IPS-11a (cell line): ENCODE measurements around the gene CAPN15.

Experiments used
- H3K4me3 ChIP-seq: one replicate; pipeline ENCODE4 v1.5.1; 2013; ENCODE audit warnings: low read depth, low read length, control low read depth

Gene CAPN15

GRCh38 chr16:560204-560700 is 32.7 kb downstream of the CAPN15 start, which contains the start of gene PRR35:
Gene PRR35, plus strand, starts transcription at chr16:560394. Its CDS starts 2,901 bp downstream, at chr16:563295.
- no peak within 1 kb of the TSS for H3K4me3 ChIP-seq

GRCh38 chr16:560701-561412 is 33.3 kb downstream of the CAPN15 start:
- H3K4me3 ChIP-seq: no peak overlapping the region

- H3K4me3 ChIP-seq: no peak overlapping the region
Measured at GRCh38 chr16:561413-561794, 33.9 kb downstream of the CAPN15 start.

DNA sequence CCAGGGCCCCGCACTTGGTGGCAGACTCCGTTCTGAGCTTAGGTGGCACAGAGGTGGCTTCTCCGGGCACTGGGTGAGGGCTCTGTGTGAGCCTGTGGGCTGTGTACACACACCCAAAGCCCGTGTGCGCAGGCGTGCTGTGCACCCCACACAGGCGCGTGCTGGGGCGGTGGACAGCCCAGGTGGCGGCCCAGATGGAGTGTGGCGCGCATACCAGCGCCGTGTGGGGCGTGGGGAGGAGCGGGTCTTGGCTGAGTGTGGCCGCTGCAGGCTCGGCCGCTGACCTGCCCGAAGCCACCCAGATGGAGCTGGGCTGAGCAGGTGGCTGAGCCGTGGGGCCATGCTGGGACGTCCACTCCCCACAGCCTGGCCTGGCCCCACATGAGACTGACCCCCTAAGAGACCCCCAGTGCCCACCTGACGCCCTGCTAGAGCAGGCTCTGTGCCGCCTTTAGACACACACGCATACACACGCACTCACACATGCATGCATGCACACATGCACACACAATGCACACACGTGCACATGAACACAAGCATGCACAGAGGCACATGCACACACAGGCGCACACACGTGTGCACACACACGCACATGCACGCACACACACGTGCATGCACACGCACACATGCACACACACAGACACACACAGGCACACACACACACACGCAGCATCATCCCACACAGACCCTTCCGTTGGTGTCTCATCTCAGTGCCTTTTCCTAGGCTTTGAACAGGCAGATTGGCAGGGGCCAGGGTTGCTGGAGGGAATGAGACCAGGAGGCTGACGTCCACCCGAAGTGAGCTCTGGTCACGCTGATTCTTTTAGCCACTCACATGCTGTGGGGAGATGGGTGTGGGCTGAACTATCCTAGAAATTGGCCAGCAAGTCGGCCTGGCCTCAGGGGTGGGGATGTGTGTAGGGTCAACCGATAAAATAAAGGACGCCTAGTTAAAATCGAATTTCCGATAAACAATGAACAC is 34.7 kb downstream of the CAPN15 start:
- no peak overlapping the region for H3K4me3 ChIP-seq

DNA sequence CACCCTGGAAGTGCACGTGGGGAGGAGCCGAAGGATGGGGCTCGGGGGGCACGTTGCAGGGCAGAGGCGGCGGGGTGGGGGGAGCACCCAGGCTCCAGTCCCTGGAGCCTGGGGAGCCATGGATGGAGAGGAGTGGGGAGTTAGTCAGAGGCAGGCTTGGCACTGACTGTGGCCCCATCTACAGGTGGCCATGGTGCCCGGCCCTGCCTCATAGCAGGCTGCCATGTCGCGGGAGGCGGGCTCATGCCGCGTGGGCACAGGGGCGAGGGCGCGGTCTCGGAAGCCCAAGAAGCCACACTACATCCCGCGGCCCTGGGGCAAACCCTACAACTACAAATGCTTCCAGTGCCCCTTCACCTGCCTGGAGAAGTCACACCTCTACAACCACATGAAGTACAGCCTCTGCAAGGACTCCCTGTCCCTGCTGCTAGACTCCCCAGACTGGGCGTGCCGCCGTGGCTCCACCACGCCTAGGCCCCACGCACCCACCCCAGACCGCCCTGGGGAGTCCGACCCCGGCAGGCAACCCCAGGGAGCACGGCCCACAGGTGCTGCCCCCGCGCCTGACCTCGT is 35.6 kb downstream of the CAPN15 start:
- H3K4me3 ChIP-seq: no peak overlapping the region

DNA sequence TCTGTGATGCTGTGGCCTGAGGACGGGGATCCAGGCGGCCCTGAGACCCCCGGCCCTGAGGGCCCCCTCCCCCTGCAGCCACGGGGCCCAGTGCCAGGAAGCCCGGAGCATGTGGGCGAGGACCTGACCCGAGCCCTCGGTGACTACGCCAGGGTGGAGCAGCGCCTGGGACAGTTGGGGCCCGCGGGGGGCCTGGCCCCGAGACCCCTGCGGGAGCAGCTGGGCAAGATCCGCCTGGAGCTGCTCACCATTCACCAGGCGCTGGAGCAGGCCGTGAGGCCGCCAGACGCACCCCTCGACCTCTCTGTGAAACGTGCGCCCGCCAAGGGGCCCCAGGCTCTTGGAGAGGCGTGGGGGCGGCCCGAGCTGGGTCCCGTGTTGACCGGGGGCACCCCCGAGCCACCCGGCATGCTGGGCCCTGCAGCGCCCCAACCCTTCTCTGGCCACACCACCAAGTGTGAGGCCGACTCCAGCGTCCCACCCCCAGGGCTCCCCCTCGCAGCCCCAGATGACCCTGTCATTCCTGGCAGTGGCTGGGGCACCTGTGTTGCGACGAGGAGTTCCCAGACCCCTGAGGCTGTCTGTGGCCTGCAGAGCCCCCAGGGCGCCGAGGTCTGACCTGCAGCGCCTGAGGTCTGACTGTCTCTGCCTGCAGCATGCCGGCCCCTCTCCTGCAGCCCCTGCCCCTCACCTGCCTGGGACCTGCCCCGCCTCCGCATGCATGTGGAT is 37.3 kb downstream of the CAPN15 start:
- no peak overlapping the region for H3K4me3 ChIP-seq

GRCh38 chr16:565419-566330 is 38.2 kb downstream of the CAPN15 start:
- H3K4me3 ChIP-seq: no peak overlapping the region

DNA sequence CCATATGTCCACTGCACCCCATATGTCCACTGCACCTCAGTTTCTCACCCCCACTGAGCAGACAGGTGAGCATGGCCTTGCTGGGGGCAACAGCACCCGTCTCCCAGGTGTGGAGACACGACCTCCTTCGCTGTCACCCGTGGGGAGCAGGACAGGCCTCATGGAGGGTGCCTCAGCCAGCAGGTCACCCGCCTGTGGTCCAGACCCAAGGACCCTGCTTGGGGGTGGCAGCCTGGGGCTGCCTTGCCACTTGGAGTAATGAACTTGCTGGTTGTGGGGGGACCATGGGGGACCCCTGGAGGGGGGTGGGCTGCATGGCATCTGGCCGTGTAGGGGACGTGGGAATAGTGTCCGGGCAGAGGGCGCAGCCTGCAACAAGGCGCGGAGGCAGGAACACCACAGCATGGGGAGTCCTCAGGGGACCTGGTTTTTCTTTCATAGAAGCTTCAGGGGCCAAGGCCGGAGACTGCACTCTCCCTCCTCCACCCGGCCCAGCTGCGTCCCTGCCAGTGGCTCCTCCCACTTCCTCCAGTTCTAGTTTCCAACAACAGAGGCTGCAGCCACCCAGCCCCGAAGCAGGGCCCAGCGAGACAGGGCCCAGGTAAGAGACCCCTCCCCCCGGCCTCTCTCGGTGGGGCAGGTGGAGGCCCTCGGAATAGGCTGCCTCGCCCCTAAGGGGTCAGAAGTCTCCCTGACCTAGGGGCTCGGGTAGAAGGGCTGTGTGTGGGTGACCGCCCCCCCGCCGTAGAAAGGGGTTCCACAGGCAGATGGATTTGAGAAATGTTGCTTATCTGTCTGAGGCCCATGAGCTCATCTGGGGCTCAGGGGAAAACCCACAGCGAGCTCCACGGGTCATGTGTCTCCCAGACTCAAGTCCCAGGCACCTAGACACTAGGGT is 39.2 kb downstream of the CAPN15 start, which contains the start of gene NHLRC4:
Gene NHLRC4, plus strand, starts transcription at position 531 of the 898 bp plus-strand sequence. CDS start 1,043 bp downstream, outside the sequence.
- no peak within 1 kb of the TSS for H3K4me3 ChIP-seq

DNA sequence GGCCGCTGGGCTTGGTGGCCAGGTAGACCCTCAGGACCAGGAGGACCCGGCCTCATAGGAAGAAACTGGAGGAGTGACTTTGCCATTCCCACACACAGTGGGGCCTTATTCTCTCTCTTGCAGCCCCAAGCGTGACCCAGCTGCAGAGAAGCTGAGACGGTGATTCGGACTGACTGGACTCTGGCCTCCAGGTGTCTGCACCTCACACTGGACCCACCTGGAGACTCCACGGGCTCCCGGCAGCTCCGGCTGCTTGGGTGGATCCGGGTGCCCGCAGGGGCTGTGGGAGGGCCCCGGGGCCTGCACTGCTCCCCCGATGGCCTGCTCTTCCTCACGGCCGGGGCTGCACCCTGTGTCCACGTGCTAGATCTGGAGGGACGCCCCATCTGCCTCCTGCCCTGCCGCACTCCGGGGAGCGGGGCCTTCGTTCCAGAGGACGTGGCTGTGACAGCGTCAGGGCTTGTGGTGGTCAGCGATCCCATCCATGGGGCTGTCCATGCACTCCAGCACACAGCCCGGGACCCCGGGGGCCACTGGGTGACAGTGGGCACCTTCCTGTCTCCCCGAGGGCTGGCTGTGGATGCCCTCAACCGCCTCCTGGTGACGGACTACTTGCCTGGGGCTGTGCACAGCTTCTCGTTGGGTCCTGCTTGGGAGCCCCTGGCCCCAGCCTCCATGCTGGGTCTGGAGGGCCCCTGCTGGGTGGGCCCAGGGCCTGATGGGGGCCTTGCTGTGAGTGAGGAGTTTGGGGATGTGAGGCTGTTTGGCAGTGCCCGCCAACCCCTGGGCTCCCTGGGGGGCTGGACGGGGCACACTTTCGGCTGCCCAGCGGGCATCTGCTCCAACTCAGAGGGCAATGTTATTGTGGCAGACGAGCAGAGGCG is 40.1 kb downstream of the CAPN15 start:
- no peak overlapping the region for H3K4me3 ChIP-seq

DNA sequence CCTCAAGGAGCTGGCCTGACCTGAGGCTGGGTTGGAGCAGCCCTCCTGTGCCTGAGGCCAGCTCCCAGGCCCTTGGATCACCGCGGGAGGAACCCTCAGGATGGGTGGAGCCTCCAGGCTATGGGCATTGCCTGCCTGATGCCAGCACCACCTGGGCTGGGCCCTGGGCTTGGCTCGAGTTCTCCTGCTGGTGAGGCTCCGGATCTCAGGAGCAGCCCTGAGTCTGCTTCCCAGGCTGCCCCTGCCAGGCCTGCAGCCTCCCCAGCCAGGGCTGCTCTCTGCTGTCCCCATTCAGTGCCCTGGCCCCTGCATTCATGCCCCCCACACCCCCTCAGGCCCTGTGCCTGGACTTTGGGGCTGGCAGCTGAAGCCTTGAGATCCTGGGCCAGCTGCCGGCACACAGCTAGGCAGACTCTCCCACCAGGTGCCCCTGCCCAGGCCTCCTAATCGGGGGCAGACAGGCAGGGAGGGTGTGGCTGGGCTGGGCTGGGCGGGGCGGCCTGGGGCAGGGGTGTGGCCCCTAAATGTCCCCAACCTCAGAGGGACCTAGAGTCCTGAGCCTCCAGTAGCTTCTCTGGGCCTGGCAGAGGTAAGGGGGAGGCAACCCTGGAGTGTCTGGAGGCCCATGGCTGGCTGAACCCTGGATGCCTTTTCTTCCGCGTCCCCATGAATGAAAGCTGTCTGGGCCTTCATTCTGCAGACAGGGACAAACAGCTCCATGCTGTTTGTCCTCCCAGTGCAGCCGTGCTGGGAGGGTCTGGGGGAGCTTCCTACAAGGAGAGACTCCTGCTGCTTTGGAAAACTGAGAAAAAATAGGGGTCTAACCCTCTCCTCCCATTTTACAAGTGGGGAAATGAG is 41.1 kb downstream of the CAPN15 start:
- H3K4me3 ChIP-seq: no peak overlapping the region

DNA sequence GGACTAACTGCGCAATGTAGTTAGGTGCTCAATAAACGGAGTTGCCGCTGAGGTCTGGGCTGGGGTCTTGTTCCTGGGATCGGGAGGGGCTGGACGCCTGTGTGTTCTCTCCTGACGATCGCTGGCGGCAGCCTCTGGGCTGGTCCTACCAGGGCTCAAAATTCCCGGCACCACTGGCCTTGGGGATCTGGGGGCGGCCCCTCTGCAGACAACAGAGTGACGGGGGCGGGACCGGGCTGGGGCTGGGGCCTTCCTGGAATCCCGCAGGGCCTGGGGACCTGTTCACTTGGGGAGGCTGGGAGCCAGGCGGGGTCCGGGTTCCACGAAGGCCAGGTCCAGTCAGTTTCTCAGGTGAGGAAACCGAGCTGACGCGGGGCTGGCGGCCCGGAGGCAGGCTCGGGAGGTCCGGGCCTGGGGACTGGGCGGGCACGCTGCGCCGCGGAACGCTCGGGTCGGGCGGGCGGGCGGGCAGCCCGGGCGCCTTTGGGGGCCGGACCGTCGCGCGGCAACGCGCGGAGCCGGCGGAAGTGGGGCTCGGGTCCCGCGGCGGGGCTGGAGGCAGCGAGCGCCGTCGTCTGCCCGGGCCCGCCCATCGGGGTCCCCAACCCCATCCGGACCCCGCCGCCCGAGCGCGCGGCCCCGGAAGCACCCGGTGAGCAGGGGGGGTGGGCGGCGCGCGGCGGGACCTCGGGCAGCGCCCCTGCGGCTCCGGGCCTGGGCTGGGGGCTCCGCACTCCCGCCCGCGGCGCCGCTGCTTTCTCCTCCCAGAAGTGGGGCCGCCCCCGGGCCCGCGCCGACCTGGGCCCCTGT is 42.1 kb downstream of the CAPN15 start, which contains the start of gene PIGQ:
Gene PIGQ, plus strand, starts transcription at position 524 of the 810 bp plus-strand sequence. CDS start 4,107 bp downstream, outside the sequence.
- peak within 1 kb of the TSS; percentile 78 for H3K4me3 ChIP-seq

DNA sequence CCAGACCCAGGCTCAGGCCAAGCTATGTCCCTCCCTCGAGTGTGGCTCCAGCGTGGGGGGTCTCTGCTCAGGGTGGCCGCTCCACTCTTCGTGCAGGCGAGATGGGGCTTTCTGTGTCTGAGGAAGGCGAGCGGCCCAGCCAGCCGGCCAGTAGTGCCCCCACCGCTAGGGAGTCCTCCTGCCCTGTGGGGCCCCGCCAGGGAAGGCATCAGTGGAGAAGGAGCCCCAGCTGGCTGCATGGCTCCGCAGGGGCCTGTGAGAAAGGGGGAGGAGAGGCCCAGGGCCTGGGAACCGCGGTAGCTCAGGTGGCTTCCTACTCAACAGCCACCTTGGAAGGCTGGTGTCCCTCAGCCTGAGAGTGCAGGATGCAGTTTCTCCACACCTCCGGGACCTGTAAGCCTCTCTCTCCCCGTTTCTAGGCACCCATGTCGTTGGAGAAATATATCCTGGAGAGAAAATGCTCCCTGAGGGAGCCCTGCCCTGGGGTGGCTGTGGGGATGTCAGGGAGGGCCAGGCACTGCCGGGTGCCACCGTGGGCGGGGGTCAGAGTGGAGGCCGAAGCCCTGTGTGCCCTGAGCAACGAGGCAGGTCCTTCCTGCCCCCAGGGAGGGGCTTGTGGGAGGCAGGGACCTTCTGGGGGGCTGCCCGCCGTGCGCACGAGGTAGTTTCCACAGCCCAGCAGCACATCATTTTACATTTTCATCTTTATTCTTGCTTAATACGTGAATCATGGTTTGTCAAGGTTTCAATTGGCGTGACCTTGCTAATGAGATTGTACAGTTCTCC is 45.5 kb downstream of the CAPN15 start:
- H3K4me3 ChIP-seq: no peak overlapping the region

DNA sequence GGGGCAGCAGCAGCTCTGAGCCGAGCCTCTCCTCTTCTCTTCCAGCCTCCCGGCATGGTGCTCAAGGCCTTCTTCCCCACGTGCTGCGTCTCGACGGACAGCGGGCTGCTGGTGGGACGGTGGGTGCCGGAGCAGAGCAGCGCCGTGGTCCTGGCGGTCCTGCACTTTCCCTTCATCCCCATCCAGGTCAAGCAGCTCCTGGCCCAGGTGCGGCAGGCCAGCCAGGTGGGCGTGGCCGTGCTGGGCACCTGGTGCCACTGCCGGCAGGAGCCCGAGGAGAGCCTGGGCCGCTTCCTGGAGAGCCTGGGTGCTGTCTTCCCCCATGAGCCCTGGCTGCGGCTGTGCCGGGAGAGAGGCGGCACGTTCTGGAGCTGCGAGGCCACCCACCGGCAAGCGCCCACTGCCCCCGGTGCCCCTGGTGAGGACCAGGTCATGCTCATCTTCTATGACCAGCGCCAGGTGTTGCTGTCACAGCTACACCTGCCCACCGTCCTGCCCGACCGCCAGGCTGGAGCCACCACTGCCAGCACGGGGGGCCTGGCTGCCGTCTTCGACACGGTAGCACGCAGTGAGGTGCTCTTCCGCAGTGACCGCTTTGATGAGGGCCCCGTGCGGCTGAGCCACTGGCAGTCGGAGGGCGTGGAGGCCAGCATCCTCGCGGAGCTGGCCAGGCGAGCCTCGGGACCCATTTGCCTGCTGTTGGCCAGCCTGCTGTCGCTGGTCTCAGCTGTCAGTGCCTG is 46.7 kb downstream of the CAPN15 start:
- no peak overlapping the region for H3K4me3 ChIP-seq
